NCI-H1436 treated with DMSO at 0.1 percent for 48 hours (cell line): ENCODE measurements around the gene MAD1L1.
A peak's percentile ranks its signal among the peaks of the same experiment; 100 is the strongest.
"Not testable (repeated sequence)": the region's sequence is repeated elsewhere in the genome, so short reads cannot be mapped to it uniquely, and the experiment has no call there.

Experiments
- DNase-seq: peaks from one replicate; lab custom pipeline; 2025; lab: John Stamatoyannopoulos, UW

MAD1L1 gene

GRCh38 chr7:2173189-2173827 is 59.4 kb downstream of the MAD1L1 start:
- DNase-seq, result no peak

- DNase-seq, result peak; percentile 65
These were observed 60.2 kb downstream of the MAD1L1 start for GRCh38 chr7:2172311-2173188.

GRCh38 chr7:2171855-2172254 is 60.9 kb downstream of the MAD1L1 start:
- no peak for DNase-seq

GRCh38 chr7:2170576-2171521 is 61.9 kb downstream of the MAD1L1 start:
- no peak for DNase-seq

- no peak for DNase-seq
These were observed 62.7 kb downstream of the MAD1L1 start for GRCh38 chr7:2169923-2170575.

GRCh38 chr7:2168615-2169311 is 64.0 kb downstream of the MAD1L1 start:
- no peak for DNase-seq

GRCh38 chr7:2166625-2167280 is 66.0 kb downstream of the MAD1L1 start:
- no peak for DNase-seq

- no peak for DNase-seq
These were observed 66.8 kb downstream of the MAD1L1 start for GRCh38 chr7:2165610-2166594.

- no peak for DNase-seq
These were observed 67.5 kb downstream of the MAD1L1 start for GRCh38 chr7:2165239-2165609.

GRCh38 chr7:2164646-2165045 is 68.1 kb downstream of the MAD1L1 start:
- DNase-seq, result no peak

GRCh38 chr7:2163600-2164555 is 68.9 kb downstream of the MAD1L1 start:
- no peak for DNase-seq

- DNase-seq, result no peak
These were observed 69.8 kb downstream of the MAD1L1 start for GRCh38 chr7:2162959-2163358.

GRCh38 chr7:2162004-2162902 is 70.5 kb downstream of the MAD1L1 start:
- not testable (repeated sequence) for DNase-seq

GRCh38 chr7:2159176-2159520 is 73.6 kb downstream of the MAD1L1 start:
- no peak for DNase-seq

GRCh38 chr7:2158331-2159175 is 74.2 kb downstream of the MAD1L1 start:
- no peak for DNase-seq
